Muscle layer of colon (tissue), 2 donors: ENCODE measurements around the gene MYO3B.

Experiments
- H3K27ac ChIP-seq: one replicate; pipeline ENCODE4 v1.7.0; 2013; ENCODE audit warnings: low read depth, mild to moderate bottlenecking, low read length, moderate library complexity
- H3K27me3 ChIP-seq, 2 donors: one replicate each; pipeline ENCODE4 v1.7.0; 2013; ENCODE audit warnings: low read length in 2 of 2, mild to moderate bottlenecking in 2 of 2; ENCODE audit not compliant: insufficient read depth in 2 of 2, control insufficient read depth in 1 of 2
- H3K36me3 ChIP-seq: one replicate; pipeline ENCODE4 v1.7.0; 2013; ENCODE audit warnings: mild to moderate bottlenecking, low read length; ENCODE audit not compliant: insufficient read depth
- H3K4me1 ChIP-seq: one replicate; pipeline ENCODE4 v1.7.0; 2013; ENCODE audit warnings: mild to moderate bottlenecking, low read length; ENCODE audit not compliant: insufficient read depth
- H3K4me3 ChIP-seq, 2 donors: one replicate each; pipeline ENCODE4 v1.7.0; 2013; ENCODE audit warnings: low read length in 2 of 2, low read depth in 1 of 2, mild to moderate bottlenecking in 1 of 2, moderate library complexity in 1 of 2
- H3K9ac ChIP-seq: one replicate; pipeline ENCODE4 v1.7.0; 2013; ENCODE audit warnings: low read length
- H3K9me3 ChIP-seq: one replicate; pipeline ENCODE4 v1.7.0; 2013; ENCODE audit warnings: mild to moderate bottlenecking, low read length
- donor health status: abdominal sarcoma.
- donor health status: Adenocarcinoma of cecum.

MYO3B gene

DNA sequence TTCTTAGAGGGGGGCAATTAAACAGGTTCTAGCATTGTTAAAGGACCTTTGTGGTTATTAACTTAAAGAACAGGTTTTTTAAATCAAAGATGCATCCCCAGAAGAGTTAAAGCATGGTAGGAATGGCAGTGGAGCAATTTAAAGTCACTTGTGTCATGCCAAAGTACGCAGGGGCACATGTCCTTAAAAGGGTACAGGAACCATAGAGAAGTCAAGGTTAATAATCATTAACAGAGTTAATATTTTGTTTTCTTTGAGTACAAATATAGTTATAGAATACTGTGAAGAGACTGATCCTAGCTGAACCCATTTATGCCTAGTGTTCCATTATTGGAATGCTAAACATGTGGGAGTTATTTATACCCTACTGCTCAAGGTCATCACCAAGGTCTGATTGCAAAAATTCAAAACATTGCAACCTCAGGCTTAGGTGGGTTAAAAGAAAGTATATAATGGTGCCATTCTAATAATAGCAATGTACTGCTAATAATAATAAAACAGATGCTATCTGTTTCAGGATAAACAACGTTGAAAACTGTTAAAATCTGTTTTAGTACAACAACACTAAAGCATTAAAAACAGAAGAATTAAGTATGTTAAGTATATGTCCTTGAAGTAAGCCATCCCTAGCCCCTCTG, 216.0 kb downstream of the MYO3B start:
- Histone ChIP-seq H3K27ac (no peak overlapping the region), H3K4me3 (no peak overlapping the region), H3K9ac (no peak overlapping the region), H3K9me3 (no peaks in the 10 kb centered on the region), H3K4me1 (peaks cover 4% of the 10 kb centered on the region), H3K36me3 (no peaks in the 10 kb centered on the region), H3K27me3 (no peaks in the 10 kb centered on the region)

DNA sequence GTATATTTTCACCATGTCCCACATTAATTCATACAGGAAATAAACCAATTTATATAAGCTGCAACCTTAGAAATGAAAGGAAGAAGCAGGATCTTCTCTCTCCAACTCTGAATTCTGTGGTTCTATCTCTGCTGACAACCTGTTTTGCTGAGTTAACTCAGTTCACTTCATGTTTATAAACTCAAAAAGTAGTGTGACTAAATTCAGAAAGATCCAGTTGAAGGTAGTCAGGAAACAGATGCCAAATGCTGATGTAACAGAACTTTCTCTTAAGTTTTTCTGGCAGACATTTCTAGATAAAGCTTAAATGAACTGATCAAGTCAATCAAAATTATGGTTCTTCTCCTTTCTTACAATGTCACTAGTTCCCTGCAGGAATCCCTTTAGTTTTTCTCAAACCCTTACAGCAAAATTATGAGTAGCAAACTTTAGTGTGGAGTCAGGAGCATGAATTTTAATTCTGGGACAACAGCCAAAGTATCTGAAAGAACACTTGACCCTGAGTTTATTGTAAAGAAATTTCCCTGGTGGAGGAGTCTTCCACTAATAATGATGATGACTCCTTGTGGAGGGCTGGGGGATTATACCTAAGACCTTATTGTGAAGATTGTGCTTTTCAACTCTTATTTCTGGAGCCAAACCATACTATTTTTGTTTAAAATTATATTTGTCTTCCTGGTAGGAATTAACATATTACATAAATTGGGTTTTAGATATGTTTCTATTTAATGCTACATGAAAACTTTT, 216.9 kb downstream of the MYO3B start:
- H3K27me3 ChIP-seq = no peaks in the 10 kb centered on the region
- no peaks in the 10 kb centered on the region for H3K36me3 ChIP-seq
- no peaks in the 10 kb centered on the region for H3K9me3 ChIP-seq
- no peak overlapping the region for H3K9ac ChIP-seq
- H3K4me3 ChIP-seq = no peak overlapping the region
- H3K4me1 ChIP-seq = peaks cover 4% of the 10 kb centered on the region
- H3K27ac ChIP-seq = no peak overlapping the region

DNA sequence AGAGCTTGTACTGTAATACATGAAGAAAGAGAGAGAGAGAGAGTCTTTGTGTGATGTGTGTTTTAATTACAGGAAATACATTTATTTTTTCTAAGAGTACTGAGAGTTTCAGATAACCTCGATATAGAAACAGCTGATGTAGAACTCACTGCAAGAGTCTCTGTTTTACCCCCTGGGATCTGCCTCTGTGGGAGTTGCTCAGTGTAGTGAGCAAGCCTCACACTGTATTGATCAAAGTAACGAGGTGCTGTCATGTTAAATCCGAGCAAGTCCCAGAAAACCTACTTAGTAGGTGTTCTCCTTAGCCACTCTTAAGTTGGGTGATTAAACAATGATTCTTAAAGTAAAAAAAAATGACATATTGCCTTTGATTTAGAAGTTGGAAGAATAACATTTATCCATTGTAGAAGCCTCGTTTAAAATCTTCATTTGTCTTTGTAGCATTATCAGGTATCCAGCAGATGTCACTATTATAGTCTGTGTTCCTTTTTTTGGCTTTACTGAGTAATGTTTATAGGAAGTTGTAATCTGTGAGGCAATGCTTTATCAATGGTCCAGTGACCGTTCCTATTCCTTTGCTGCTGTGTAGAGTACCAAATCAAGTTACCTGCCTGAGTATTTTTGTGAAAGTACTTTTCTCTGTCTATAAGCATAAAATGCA, 219.0 kb downstream of the MYO3B start:
- Histone ChIP-seq H3K27ac (no peak overlapping the region), H3K4me3 (no peak overlapping the region)

DNA sequence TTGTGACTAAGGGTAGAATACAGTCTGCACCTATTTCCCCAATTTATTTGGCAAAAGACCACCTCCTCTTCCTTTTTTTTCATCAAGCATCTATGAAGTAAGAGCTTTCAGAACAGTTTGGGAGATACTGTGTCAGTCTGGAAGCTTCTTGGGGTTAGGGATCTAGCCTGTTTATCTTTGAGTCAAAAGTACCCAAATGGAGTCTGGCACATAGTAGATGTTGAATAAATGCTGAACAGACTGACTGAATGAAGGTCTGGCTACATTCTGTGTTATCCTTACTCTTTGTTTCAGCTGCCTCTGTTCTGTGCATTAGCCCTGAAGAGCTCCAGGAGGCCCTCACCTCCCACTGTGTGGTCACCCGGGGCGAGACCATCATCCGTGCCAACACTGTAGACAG, 223.2 kb downstream of the MYO3B start:
- Histone ChIP-seq H3K9me3 (no peaks in the 10 kb centered on the region), H3K4me1 (no peaks in the 10 kb centered on the region), H3K27ac (no peak overlapping the region), H3K27me3 (no peaks in the 10 kb centered on the region), H3K36me3 (no peaks in the 10 kb centered on the region), H3K9ac (no peak overlapping the region), H3K4me3 (no peak overlapping the region)

More for the DNA sequence above, 219.0 kb downstream of the MYO3B start:
- Histone ChIP-seq H3K27me3 (no peaks in the 10 kb centered on the region), H3K4me1 (peaks cover 4% of the 10 kb centered on the region), H3K36me3 (no peaks in the 10 kb centered on the region), H3K9me3 (no peaks in the 10 kb centered on the region), H3K9ac (no peak overlapping the region)

DNA sequence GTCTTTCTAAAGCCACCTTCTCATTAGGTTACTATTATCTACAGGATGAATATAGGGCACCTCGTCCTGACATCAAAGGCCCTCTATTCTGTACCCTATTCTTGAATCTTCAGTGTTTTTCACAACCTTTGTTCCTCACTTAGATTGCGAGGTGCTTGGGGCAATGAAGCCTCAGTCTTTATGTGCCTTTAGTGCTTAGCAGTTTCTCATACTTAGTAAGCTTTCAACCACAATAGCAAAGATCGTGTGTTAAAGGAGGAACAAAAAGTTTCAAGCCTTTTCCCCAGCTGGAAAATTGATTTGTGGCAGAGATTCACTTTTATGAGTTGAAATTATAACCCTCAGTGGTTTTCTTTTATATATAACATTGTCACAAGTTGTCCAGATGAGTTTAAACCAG, 226.9 kb downstream of the MYO3B start:
- Histone ChIP-seq H3K27ac (no peak overlapping the region), H3K4me1 (peaks cover 13% of the 10 kb centered on the region), H3K9ac (no peak overlapping the region)

DNA sequence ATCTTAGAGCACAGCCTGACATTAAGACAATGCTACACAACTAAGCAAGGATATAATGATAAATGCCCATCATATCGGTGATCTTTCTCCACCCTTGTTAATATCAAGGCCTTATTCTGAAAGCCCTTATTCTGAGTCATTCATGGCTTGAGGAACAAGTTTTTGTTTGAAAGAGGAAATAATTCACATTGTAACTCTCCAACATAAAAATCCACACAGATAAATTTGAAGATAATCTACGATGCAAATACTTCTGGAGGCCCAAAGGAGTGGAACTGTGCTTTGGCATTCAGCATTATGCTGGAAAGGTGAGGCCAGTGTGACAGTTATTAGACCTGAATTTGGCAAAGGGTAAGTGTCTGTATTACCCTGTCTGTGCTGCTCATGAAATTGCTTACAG, 227.4 kb downstream of the MYO3B start:
- H3K4me3 ChIP-seq = no peak overlapping the region
- no peak overlapping the region for H3K9ac ChIP-seq
- H3K36me3 ChIP-seq = no peaks in the 10 kb centered on the region
- H3K9me3 ChIP-seq = no peaks in the 10 kb centered on the region
- no peaks in the 10 kb centered on the region for H3K27me3 ChIP-seq
- peaks cover 13% of the 10 kb centered on the region for H3K4me1 ChIP-seq
- no peak overlapping the region for H3K27ac ChIP-seq

More for the DNA sequence above, 226.9 kb downstream of the MYO3B start:
- no peaks in the 10 kb centered on the region for H3K9me3 ChIP-seq
- H3K4me3 ChIP-seq = no peak overlapping the region
- no peaks in the 10 kb centered on the region for H3K36me3 ChIP-seq
- H3K27me3 ChIP-seq = no peaks in the 10 kb centered on the region

DNA sequence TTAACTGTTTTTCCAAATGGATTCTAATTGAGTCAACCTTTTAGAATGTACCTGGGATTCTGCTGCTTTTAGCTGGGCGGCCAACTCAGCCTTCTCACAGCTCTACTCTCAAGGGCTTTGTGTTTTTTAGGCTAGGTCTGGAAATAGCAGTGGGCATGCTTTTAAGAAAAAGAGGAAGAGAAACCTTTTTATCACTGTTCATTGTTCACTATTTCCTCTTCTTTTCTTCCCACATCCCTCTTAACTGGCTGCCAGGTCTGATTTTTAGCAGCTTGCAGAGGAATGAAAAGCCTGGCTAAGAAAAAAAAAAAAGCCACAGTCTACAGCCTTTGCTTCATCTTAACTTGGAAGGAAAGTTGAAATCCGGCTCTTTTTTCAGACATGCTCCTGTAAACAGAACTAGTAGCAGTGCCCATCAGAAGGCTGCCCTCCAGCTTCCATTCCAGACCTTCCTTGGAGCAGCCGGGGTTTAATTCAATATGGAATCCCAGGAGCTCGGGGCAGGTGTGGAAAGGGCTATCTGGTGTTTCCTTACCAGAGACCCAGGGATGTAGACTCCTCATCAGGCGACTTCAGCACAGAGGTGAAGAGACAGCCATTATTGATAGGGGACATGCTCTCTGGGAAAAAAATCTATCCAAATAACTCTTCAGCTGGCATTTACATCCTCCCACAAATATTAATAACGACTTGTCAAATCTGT, 230.7 kb downstream of the MYO3B start:
- no peaks in the 10 kb centered on the region for H3K27me3 ChIP-seq
- peaks cover 13% of the 10 kb centered on the region for H3K4me1 ChIP-seq
- H3K4me3 ChIP-seq = no peak overlapping the region
- H3K9ac ChIP-seq = no peak overlapping the region
- H3K36me3 ChIP-seq = no peaks in the 10 kb centered on the region
- no peaks in the 10 kb centered on the region for H3K9me3 ChIP-seq
- H3K27ac ChIP-seq = no peak overlapping the region

DNA sequence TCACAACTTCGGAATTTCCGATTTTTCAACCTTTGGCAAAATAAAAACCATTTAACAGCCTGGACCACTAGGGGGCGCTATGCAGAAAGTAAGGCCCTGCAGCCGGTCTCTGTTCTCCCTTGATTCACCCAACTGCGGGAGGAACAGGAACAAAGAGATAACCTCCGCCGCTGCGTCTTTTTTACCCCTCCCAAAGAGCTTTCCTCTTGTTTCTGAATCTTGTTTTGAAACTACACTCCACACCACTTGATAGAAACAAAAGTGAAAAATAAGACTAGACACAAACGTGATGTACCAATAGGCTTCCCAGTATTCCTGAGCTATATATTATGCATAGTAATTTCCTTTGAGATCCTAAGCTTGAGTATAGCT, 231.2 kb downstream of the MYO3B start:
- no peaks in the 10 kb centered on the region for H3K27me3 ChIP-seq
- H3K27ac ChIP-seq = no peak overlapping the region
- no peaks in the 10 kb centered on the region for H3K9me3 ChIP-seq
- H3K36me3 ChIP-seq = no peaks in the 10 kb centered on the region
- no peak overlapping the region for H3K4me3 ChIP-seq
- no peak overlapping the region for H3K9ac ChIP-seq
- H3K4me1 ChIP-seq = peaks cover 13% of the 10 kb centered on the region

DNA sequence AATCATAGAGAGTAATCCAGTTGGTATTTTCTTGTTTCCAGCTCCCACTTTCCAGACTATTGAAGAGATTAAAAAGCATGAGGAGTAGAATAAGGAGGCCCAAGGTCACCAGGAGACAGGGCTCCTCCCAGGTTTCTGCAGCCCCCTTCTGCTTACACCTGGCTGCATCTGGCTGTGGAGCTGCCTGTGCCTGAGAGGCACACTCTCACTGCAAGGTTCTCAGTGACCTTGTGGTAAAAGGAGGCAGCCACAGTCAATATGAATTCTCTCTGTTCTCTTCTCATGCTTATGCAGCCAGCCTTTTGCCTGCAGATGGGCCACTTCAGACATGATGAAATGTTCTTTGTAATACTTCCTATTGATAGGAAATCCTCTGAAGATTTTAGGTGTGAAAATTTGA, 233.7 kb downstream of the MYO3B start:
- H3K9ac ChIP-seq = no peak overlapping the region
- H3K4me3 ChIP-seq = no peak overlapping the region
- no peaks in the 10 kb centered on the region for H3K9me3 ChIP-seq
- no peak overlapping the region for H3K27ac ChIP-seq
- no peaks in the 10 kb centered on the region for H3K36me3 ChIP-seq
- H3K4me1 ChIP-seq = peaks cover 13% of the 10 kb centered on the region
- no peaks in the 10 kb centered on the region for H3K27me3 ChIP-seq

DNA sequence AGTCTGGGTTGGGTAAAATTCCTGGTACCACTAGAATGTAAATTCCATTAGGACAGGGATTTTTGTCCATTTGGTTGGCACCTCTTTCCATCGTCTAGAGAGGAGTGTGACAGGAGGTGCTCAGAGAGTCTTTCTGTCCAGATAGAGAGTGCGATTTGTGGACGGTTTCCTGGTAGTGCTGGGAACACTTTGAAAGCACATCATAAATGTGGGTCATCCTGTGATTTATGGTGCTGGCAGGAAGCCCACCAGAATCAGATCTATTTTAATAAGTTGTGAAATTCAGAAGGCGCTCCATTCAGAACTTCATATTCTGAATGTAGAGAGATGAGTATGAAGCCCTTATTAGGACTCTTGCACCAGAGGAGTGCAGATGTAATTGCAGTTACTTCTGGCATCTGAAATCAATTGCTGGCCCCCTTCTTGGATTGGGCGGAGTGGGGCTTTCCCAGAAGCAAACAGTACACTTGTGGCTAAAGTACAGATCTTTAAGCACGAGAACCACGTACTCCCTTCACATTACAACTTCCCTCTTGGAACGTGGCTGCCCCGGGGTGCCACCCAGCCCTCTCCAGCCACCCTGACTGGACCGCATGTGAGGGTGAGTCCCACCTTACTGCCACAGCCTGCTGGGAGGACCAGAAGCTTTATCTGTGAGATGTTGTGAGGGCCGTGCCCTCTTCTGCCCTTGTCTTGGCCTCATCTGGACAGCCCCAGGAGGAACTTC, 243.2 kb downstream of the MYO3B start:
- Histone ChIP-seq H3K9me3 (no peaks in the 10 kb centered on the region), H3K9ac (no peak overlapping the region), H3K36me3 (no peaks in the 10 kb centered on the region), H3K4me3 (no peak overlapping the region), H3K27me3 (no peaks in the 10 kb centered on the region), H3K27ac (no peak overlapping the region), H3K4me1 (no peaks in the 10 kb centered on the region)

DNA sequence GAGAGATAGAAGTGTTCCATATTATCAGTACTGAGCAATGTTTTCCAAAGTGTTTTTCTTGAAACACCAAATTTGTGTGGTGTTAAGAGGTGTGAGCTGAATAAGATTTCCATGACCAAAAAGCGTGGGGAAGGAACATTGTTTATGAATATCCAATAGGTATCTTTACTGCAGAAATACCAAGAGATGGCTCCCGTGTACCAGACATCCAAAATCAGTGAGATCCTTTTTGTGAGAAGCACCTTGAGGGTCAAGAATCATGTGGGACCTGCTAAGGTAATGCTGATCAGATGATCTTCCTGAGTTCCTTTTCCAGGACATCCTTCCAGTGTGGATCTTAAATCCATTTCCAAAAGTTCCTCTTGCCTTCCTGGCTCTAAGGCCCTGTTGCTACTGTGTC, 246.0 kb downstream of the MYO3B start:
- Histone ChIP-seq H3K4me1 (no peaks in the 10 kb centered on the region), H3K9ac (no peak overlapping the region)

More for the DNA sequence above, 246.0 kb downstream of the MYO3B start:
- H3K36me3 ChIP-seq = no peaks in the 10 kb centered on the region
- H3K4me3 ChIP-seq = no peak overlapping the region
- no peaks in the 10 kb centered on the region for H3K27me3 ChIP-seq
- H3K27ac ChIP-seq = no peak overlapping the region
- no peaks in the 10 kb centered on the region for H3K9me3 ChIP-seq
